ENCODE data around the gene MGAT5B. TPM values are rescaled to one million over a fixed set of nuclear protein-coding genes. Genes with fewer than 3 reads are reported as not detected.
A peak's percentile ranks its signal among the peaks of the same experiment; 100 is the strongest.

Gene MGAT5B
- total and polyA plus RNA-seq, 2 donors (not counting 1 experiment from before 2014, with no cell fraction given): 0.15 to 37.8 TPM

DNA sequence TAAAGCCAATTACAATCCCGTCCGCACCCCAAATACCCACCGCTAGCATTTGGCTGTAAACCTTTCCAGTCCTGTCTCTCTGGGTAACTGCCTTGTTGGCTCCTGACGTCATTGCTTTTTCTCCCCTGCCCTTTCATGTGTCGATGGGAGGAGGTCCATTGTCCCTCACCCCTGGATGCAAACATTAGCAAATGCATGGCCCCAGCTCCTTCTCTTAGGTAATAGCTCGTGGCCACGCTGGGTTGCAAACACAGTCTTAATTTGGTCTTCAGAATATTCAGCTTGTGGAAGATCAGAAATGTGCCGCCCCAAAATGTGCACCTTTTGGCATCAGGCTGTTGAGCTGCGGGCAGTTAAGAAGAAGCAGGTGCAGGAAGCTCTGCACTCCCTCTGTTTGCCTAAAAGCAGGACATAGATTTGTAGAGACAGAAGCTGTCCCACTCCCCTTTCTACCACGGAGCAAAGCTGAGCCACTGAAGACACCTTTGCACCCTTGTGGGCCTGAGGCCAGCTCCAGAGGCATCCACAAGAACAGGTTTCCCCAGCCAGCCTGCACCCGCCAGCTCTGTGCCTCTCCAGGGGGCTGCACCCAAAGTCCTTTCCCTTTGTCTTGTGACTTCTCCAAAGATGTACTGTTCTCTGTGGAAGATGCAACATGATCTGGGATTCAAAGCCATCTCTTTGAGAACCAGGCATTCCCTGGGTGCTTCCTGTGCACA is 127.3 kb downstream of the MGAT5B start:
- H3K4me1 Mint-ChIP-seq: peaks cover 47% of the 10 kb centered on the region

More for the DNA sequence above, 127.3 kb downstream of the MGAT5B start:
- ChIA-PET CTCF (interaction anchor here (1.3 kb wide), 2 partner anchors 26 to 71 kb away, joined by 4 read pairs; no protein-coding TSS in a partner anchor), POLR2A (no interaction called here)
- Histone ChIP-seq H3K9ac (ENCODE audit: low read length) (no peak overlapping the region), H3K4me2 (replicated peaks; ENCODE audit: low read depth, low read length, poor library complexity, severe bottlenecking) (no peak overlapping the region), H2AFZ (ENCODE audit: insufficient read depth, low read depth, low read length, poor library complexity, severe bottlenecking) (no peak overlapping the region), H3K27ac (ENCODE audit: low read length in 2 of 2) (no peak overlapping the region), H3K4me3 (ENCODE audit: control extremely low read depth in 1 of 5, extremely low read depth in 1 of 5, insufficient read depth in 1 of 5, low read depth in 2 of 5, low read length in 4 of 5) (no peak overlapping the region), H3K36me3 (replicated peaks in 1 of 2; ENCODE audit: control extremely low read depth in 1 of 2, control insufficient read depth in 1 of 2, extremely low read depth in 1 of 2, insufficient read depth in 2 of 2, low read length in 1 of 2) (no peaks in the 10 kb centered on the region), H3K4me1 (ENCODE audit: control insufficient read depth in 2 of 2, insufficient read depth in 2 of 2, low read length in 2 of 2) (peaks cover 30 to 41% of the 10 kb centered on the region in 2 donors), H3K27me3 (replicated peaks in 1 of 4; ENCODE audit: control extremely low read depth in 1 of 4, control insufficient read depth in 3 of 4, insufficient read depth in 4 of 4, low read length in 3 of 4) (peaks cover 0 to 2% (median 0%) of the 10 kb centered on the region in 4 experiments), H4K20me1 (ENCODE audit: control insufficient read depth, insufficient read depth, low read length, poor library complexity, severe bottlenecking) (no peaks in the 10 kb centered on the region), H3K9me3 (ENCODE audit: control extremely low read depth in 1 of 3, control insufficient read depth in 2 of 3, insufficient read depth in 1 of 3, low read length in 2 of 3) (no peaks in the 10 kb centered on the region), H3K79me2 (ENCODE audit: control insufficient read depth, insufficient read depth, low read length) (no peaks in the 10 kb centered on the region)
- TF ChIP-seq CTCF (IDR thresholded peaks at IDR 0.05): no peak
- no peak for TF ChIP-seq EZH2 (IDR thresholded peaks at IDR 0.05; ENCODE audit: borderline replicate concordance, insufficient read depth, low read depth, low read length, poor library complexity, severe bottlenecking)
- ATAC-seq (ENCODE audit: low read depth) (no peak), DNase-seq (no peak)
- no peaks in the 10 kb centered on the region for H3K9me3 Mint-ChIP-seq (ENCODE audit: insufficient read depth)
- H3K27me3 Mint-ChIP-seq: peaks cover 4% of the 10 kb centered on the region
- intact Hi-C loops (cut with micrococcal nuclease): no loop called here
- WGBS (ENCODE audit: insufficient coverage): 47% methylated on average over 11 of the region's 11 CpGs
- H3K4me3 Mint-ChIP-seq: no peak overlapping the region
- H3K27ac Mint-ChIP-seq: peak overlapping the region; percentile 47

All from B cell (primary cell).